Lung (tissue), 12 donors: ENCODE measurements around the gene SLC23A2. TPM values are rescaled to one million over a fixed set of nuclear protein-coding genes. Genes with fewer than 3 reads are reported as not detected.
"Not testable (repeated sequence)": the region's sequence is repeated elsewhere in the genome, so short reads cannot be mapped to it uniquely, and the experiment has no call there.

Experiments used
- ATAC-seq: fragments of 200-7000 bp; cut with Tn5 transposase; one replicate; pipeline ENCODE4 v1.9.1; 2020; ENCODE audit warnings: moderate number of reproducible peaks; ENCODE audit not compliant: insufficient read depth, low FRiP score
- DNase-seq, 3 donors: peaks; one replicate each; pipeline ENCODE4 v3.0.0-alpha.2; 2013 to 2017
- H3K27ac ChIP-seq, 2 donors: one replicate each; pipeline ENCODE4 v1.5.1; 2013; ENCODE audit warnings: mild to moderate bottlenecking in 2 of 2, moderate library complexity in 2 of 2, control low read depth in 1 of 2, inconsistent platforms in 1 of 2, low read depth in 1 of 2, low read length in 1 of 2
- H3K27me3 ChIP-seq, 3 donors: one replicate each; pipeline ENCODE4 v1.5.1; 2013; ENCODE audit warnings: low read length in 2 of 3; ENCODE audit not compliant: control insufficient read depth in 3 of 3, insufficient read depth in 3 of 3
- H3K36me3 ChIP-seq, 4 donors: one replicate each; pipeline ENCODE4 v1.5.1; 2013; ENCODE audit warnings: low read length in 4 of 4, mild to moderate bottlenecking in 1 of 4, moderate library complexity in 1 of 4; ENCODE audit not compliant: control insufficient read depth in 4 of 4, insufficient read depth in 4 of 4
- H3K4me1 ChIP-seq, 5 donors: one replicate each; pipeline ENCODE4 v1.5.1; 2013; ENCODE audit warnings: low read length in 5 of 5, mild to moderate bottlenecking in 2 of 5, moderate library complexity in 1 of 5; ENCODE audit not compliant: control insufficient read depth in 5 of 5, insufficient read depth in 5 of 5
- H3K4me3 ChIP-seq: one replicate; pipeline ENCODE4 v1.5.1; 2013; ENCODE audit warnings: mild to moderate bottlenecking, control low read depth, moderate library complexity
- H3K9ac ChIP-seq, 2 donors: one replicate each; pipeline ENCODE4 v1.5.1; 2013; ENCODE audit warnings: low read length in 2 of 2, control low read depth in 1 of 2; ENCODE audit not compliant: insufficient read depth in 1 of 2
- H3K9me3 ChIP-seq, 4 donors: one replicate each; pipeline ENCODE4 v1.5.1; 2013; ENCODE audit warnings: low read length in 3 of 4, mild to moderate bottlenecking in 1 of 4, moderate library complexity in 1 of 4; ENCODE audit not compliant: control insufficient read depth in 4 of 4, insufficient read depth in 3 of 4
- CTCF ChIP-seq: IDR thresholded peaks from 2 replicates; pipeline ENCODE4 v1.5.1; 2012; ENCODE audit warnings: mild to moderate bottlenecking; ENCODE audit errors: control extremely low read depth, extremely low read depth
- WGBS, 2 donors: extraction: QIAGEN DNeasy Blood & Tissue Kit; methylation state at CpG; one replicate each; pipeline ENCODE4 v1.1.7; 2013; 5-methylcytosine and 5-hydroxymethylcytosine counted together
- polyA plus RNA-seq, 2 donors: library from polyadenylated mRNA; stranded (reverse); fragments of 200-250 nt; gene quantifications; one replicate each; pipeline ENCODE4 v1.2.1, GENCODE V29; 2013
- total RNA-seq, 2 donors: library from RNA; depleted of rRNA in 1 of 2; stranded (reverse); fragments of >200 nt in 1 of 2; gene quantifications; one replicate each; pipeline ENCODE4 v1.2.1, GENCODE V29; 2014 to 2021
- donor health status: control.
- donor health status: control.
- donor health status: Bipolar disorder and iron deficiency.
- donor health status: healthy.
- donor health status: DM: yes; HTN: yes; CAD: no.

SLC23A2 gene
- total and polyA plus RNA-seq, 4 donors, result 6.0 to 23.5 (median 14.3) TPM

GRCh38 chr20:5039255-5039657, 37.9 kb upstream of the SLC23A2 start:
- no peak for ATAC-seq
- no peak overlapping the region for H3K4me3 ChIP-seq
- H3K4me1 ChIP-seq, result no peaks in the 10 kb centered on the region
- H3K9me3 ChIP-seq, result no peaks in the 10 kb centered on the region
- H3K9ac ChIP-seq, result no peak overlapping the region
- TF ChIP-seq CTCF, result no peak
- no peaks in the 10 kb centered on the region for H3K27me3 ChIP-seq
- no peak for DNase-seq
- no peak overlapping the region for H3K27ac ChIP-seq
- 67 to 72% methylated on average over 8 of the region's 8 CpGs for WGBS, 2 donors
- H3K36me3 ChIP-seq, result no peaks in the 10 kb centered on the region

DNA sequence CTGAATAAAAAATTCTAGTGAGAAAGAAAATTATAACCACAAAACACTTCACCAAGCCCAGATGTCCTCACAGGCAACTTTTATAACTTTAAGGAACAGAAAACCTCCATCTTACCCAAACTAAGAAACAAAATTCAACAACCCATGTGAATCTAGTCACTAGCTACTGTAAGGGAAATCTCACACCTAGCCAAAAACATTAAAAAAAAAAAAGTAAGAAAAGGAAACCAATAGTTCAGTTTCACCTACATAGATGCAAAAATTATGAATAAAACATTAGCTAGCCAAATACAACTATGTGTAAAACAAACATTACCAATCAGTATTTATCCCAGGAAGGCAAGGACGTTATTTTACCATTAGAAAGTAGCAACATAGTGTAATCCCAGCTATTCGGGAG, 35.5 kb upstream of the SLC23A2 start:
- no peak overlapping the region for H3K27ac ChIP-seq
- no peaks in the 10 kb centered on the region for H3K27me3 ChIP-seq
- no peak for ATAC-seq
- no peaks in the 10 kb centered on the region for H3K36me3 ChIP-seq
- no peak overlapping the region for H3K9ac ChIP-seq
- no peaks in the 10 kb centered on the region for H3K9me3 ChIP-seq
- DNase-seq, result no peak
- H3K4me1 ChIP-seq, result no peaks in the 10 kb centered on the region
- TF ChIP-seq CTCF, result no peak
- 80 to 86% methylated on average over 2 of the region's 2 CpGs for WGBS, 2 donors
- H3K4me3 ChIP-seq, result no peak overlapping the region

GRCh38 chr20:5035518-5035917, 34.2 kb upstream of the SLC23A2 start:
- WGBS, 2 donors, result 92 to 95% methylated on average over 1 of the region's 1 CpG

DNA sequence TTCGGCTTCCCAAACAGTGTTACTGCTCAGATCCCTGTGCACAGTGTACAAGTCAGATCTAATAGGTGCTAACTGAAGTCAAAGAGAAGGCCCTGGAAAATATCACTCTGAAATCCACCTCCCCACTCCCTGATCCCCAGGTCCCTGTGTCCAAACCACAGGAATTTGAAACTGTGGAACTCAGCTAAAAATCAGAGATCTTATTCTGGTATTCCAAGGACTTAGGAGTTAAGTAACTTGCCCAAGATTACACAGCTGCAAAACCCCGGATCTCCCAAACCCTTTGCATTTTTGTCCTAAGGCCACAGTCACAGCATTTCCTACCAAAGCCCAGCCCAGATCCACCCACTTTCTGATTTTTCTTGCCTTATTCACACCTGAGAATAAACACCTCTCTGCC, 32.3 kb upstream of the SLC23A2 start:
- H3K9ac ChIP-seq, result no peak overlapping the region
- 62 to 78% methylated on average over 2 of the region's 2 CpGs for WGBS, 2 donors
- no peaks in the 10 kb centered on the region for H3K27me3 ChIP-seq
- H3K4me3 ChIP-seq, result no peak overlapping the region
- no peak for TF ChIP-seq CTCF
- H3K4me1 ChIP-seq, result no peaks in the 10 kb centered on the region
- no peaks in the 10 kb centered on the region for H3K36me3 ChIP-seq
- H3K27ac ChIP-seq, result no peak overlapping the region
- no peaks in the 10 kb centered on the region for H3K9me3 ChIP-seq
- ATAC-seq (no peak), DNase-seq (no peak)

More at GRCh38 chr20:5035518-5035917, 34.2 kb upstream of the SLC23A2 start:
- not testable (repeated sequence) for ATAC-seq, H3K27me3 ChIP-seq, H3K9me3 ChIP-seq, DNase-seq, H3K27ac ChIP-seq, H3K4me3 ChIP-seq, H3K36me3 ChIP-seq, H3K9ac ChIP-seq, H3K4me1 ChIP-seq

DNA sequence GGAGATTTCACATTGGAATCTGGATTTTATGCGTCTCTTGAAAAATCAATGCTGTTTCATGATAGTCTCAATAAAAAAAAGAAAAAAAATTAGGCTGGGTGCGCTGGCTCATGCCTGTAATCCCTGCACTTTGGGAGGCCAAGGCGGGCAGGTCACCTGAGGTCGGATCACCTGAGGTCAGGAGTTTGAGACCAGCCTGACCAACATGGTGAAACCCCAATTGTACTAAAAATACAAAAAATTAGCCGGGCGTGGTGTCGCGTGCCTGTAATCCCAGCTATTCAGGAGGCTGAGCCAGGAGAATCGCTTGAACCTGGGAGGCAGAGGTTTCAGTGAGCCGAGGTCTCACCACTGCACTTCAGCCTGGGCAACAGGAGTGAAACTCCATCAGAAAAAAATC, 30.4 kb upstream of the SLC23A2 start:
- not testable (repeated sequence) for DNase-seq, H3K36me3 ChIP-seq, H3K9ac ChIP-seq, H3K4me3 ChIP-seq, H3K9me3 ChIP-seq, H3K27ac ChIP-seq, H3K27me3 ChIP-seq, H3K4me1 ChIP-seq, ATAC-seq
- WGBS, 2 donors, result 95% methylated on average over 10 of the region's 10 CpGs
